H9 (cell line): Measurements from ENCODE around the gene RGP1. TPM values are rescaled to one million over a fixed set of nuclear protein-coding genes. Genes with fewer than 3 reads are reported as not detected.

Experiments used
- DNase-seq: peaks from one replicate; pipeline ENCODE4 v3.0.0-alpha.2; 2017
- H2AFZ ChIP-seq: one replicate; pipeline ENCODE4 v1.6.1; 2013; ENCODE audit warnings: mild to moderate bottlenecking, low read length, control low read depth, moderate library complexity
- H2AK5ac ChIP-seq: 2 replicates; pipeline ENCODE4 v1.6.1; 2013; ENCODE audit warnings: low read length, control low read depth, mixed read lengths; ENCODE audit not compliant: insufficient read length
- H2BK120ac ChIP-seq: one replicate; pipeline ENCODE4 v1.6.1; 2013; ENCODE audit warnings: low read depth, mild to moderate bottlenecking, low read length, control low read depth, inconsistent platforms; ENCODE audit not compliant: poor library complexity, severe bottlenecking
- H2BK12ac ChIP-seq: 2 replicates; pipeline ENCODE4 v1.6.1; 2013; ENCODE audit warnings: low read length, control low read depth, mixed read lengths, low read depth; ENCODE audit not compliant: insufficient read length
- H2BK15ac ChIP-seq: 2 replicates; pipeline ENCODE4 v1.6.1; 2013; ENCODE audit warnings: low read depth, low read length, control low read depth
- H2BK20ac ChIP-seq: one replicate; pipeline ENCODE4 v1.6.1; 2013; ENCODE audit warnings: low read depth, mild to moderate bottlenecking, low read length, control low read depth, inconsistent platforms; ENCODE audit not compliant: poor library complexity, severe bottlenecking
- H2BK5ac ChIP-seq: 2 replicates; pipeline ENCODE4 v1.6.1; 2013; ENCODE audit warnings: low read length, control low read depth, mixed read lengths; ENCODE audit not compliant: insufficient read length
- H3K14ac ChIP-seq: 2 replicates; pipeline ENCODE4 v1.6.1; 2013; ENCODE audit warnings: low read length, control low read depth; ENCODE audit not compliant: insufficient read depth
- H3K18ac ChIP-seq: 2 replicates; pipeline ENCODE4 v1.6.1; 2013; ENCODE audit warnings: low read depth, mild to moderate bottlenecking, mixed read lengths, low read length, control low read depth; ENCODE audit not compliant: insufficient read length
- H3K23ac ChIP-seq: 2 replicates; pipeline ENCODE4 v1.6.1; 2013; ENCODE audit warnings: low read length, control low read depth, mixed read lengths, low read depth; ENCODE audit not compliant: insufficient read length
- H3K23me2 ChIP-seq: 2 replicates; pipeline ENCODE4 v1.6.1; 2013; ENCODE audit warnings: low read depth, mild to moderate bottlenecking, mixed read lengths, low read length, control low read depth; ENCODE audit not compliant: insufficient read length, poor library complexity, severe bottlenecking
- H3K27ac ChIP-seq: 2 replicates; pipeline ENCODE4 v1.5.1; 2013; ENCODE audit warnings: low read length, control low read depth, mixed read lengths, low read depth; ENCODE audit not compliant: insufficient read length
- H3K27me3 ChIP-seq: 2 replicates; pipeline ENCODE4 v1.6.1; 2013; ENCODE audit warnings: low read length, control low read depth, inconsistent platforms; ENCODE audit not compliant: insufficient read depth
- H3K4ac ChIP-seq: 2 replicates; pipeline ENCODE4 v1.6.1; 2013; ENCODE audit warnings: low read depth, mild to moderate bottlenecking, control low read depth, inconsistent platforms, low read length, moderate library complexity
- H3K4me1 ChIP-seq: 2 replicates; pipeline ENCODE4 v1.6.1; 2013; ENCODE audit warnings: low read length, control low read depth, inconsistent platforms; ENCODE audit not compliant: insufficient read depth
- H3K4me2 ChIP-seq: 2 replicates; pipeline ENCODE4 v1.6.1; 2013; ENCODE audit warnings: low read length, control low read depth, mixed read lengths; ENCODE audit not compliant: insufficient read length, insufficient read depth
- H3K56ac ChIP-seq: 2 replicates; pipeline ENCODE4 v1.6.1; 2013; ENCODE audit warnings: low read depth, mild to moderate bottlenecking, mixed read lengths, low read length, control low read depth; ENCODE audit not compliant: insufficient read length
- H3K79me1 ChIP-seq: 2 replicates; pipeline ENCODE4 v1.6.1; 2013; ENCODE audit warnings: low read depth, mild to moderate bottlenecking, moderate library complexity, low read length, control low read depth, inconsistent platforms; ENCODE audit not compliant: insufficient read depth, poor library complexity, severe bottlenecking
- H3K79me2 ChIP-seq: 2 replicates; pipeline ENCODE4 v1.6.1; 2013; ENCODE audit warnings: low read length, control low read depth, inconsistent platforms; ENCODE audit not compliant: insufficient read depth
- H3K9ac ChIP-seq: 2 replicates; pipeline ENCODE4 v1.6.1; 2013; ENCODE audit warnings: low read length, control low read depth, mixed read lengths; ENCODE audit not compliant: insufficient read length; ENCODE audit errors: extremely low read depth
- H3K9me3 ChIP-seq: one replicate; pipeline ENCODE4 v1.6.1; 2013; ENCODE audit warnings: low read depth, low read length, inconsistent platforms; ENCODE audit not compliant: control insufficient read depth
- H3T11ph ChIP-seq: one replicate; pipeline ENCODE4 v1.6.1; 2013; ENCODE audit warnings: mild to moderate bottlenecking, low read length, control low read depth, inconsistent platforms
- H4K20me1 ChIP-seq: one replicate; pipeline ENCODE4 v1.6.1; 2013; ENCODE audit not compliant: control insufficient read depth, insufficient read length, insufficient read depth
- H4K5ac ChIP-seq: 2 replicates; pipeline ENCODE4 v1.6.1; 2013; ENCODE audit warnings: low read depth, mild to moderate bottlenecking, mixed read lengths, low read length, control low read depth; ENCODE audit not compliant: insufficient read length
- H4K8ac ChIP-seq: replicated peaks from 2 replicates; pipeline ENCODE4 v1.6.1; 2013; ENCODE audit warnings: low read length, control low read depth, mixed read lengths, low read depth; ENCODE audit not compliant: insufficient read length
- H4K91ac ChIP-seq: 2 replicates; pipeline ENCODE4 v1.6.1; 2013; ENCODE audit warnings: low read depth, mild to moderate bottlenecking, moderate library complexity, mixed read lengths, low read length, control low read depth; ENCODE audit not compliant: insufficient read length
- H3K27ac Mint-ChIP-seq, 3 experiments: 2 replicates in 2 of 3; 3 replicates in 1 of 3; pipeline ENCODE4 v1.8.0; 2020 to 2021; ENCODE audit warnings: mixed read lengths in 3 of 3, mild to moderate bottlenecking in 1 of 3, moderate library complexity in 1 of 3
- H3K27me3 Mint-ChIP-seq: 2 replicates; pipeline ENCODE4 v1.8.0; 2021; ENCODE audit warnings: low read depth, mild to moderate bottlenecking, moderate library complexity, mixed read lengths
- H3K36me3 Mint-ChIP-seq, 3 experiments: 2 replicates in 2 of 3; 3 replicates in 1 of 3; pipeline ENCODE4 v1.8.0; 2020 to 2021; ENCODE audit warnings: low read depth in 3 of 3, mixed read lengths in 3 of 3; ENCODE audit not compliant: insufficient read depth in 1 of 3
- H3K4me1 Mint-ChIP-seq, 2 experiments: 2 replicates each; pipeline ENCODE4 v1.8.0; 2020; ENCODE audit warnings: mixed read lengths in 2 of 2
- H3K4me3 Mint-ChIP-seq, 2 experiments: 2 replicates in 1 of 2; 3 replicates in 1 of 2; pipeline ENCODE4 v1.8.0; 2020 to 2021; ENCODE audit warnings: mild to moderate bottlenecking in 2 of 2, mixed read lengths in 2 of 2, moderate library complexity in 1 of 2
- H3K9me3 Mint-ChIP-seq, 2 experiments: 2 replicates in 1 of 2; 3 replicates in 1 of 2; pipeline ENCODE4 v1.8.0; 2020; ENCODE audit warnings: mild to moderate bottlenecking in 2 of 2, mixed read lengths in 2 of 2, moderate library complexity in 1 of 2
- WGBS: extraction: QIAGEN DNeasy Blood & Tissue Kit; methylation state at CpG from one replicate; pipeline ENCODE4 v1.1.7; 2013; ENCODE audit warnings: missing lambda C conversion rate, low lambda C conversion rate, mixed read lengths; ENCODE audit not compliant: insufficient read length; ENCODE audit errors: extremely low coverage; 5-methylcytosine and 5-hydroxymethylcytosine counted together
- total RNA-seq: library from RNA; stranded (reverse); gene quantifications from 2 replicates; pipeline ENCODE4 v1.2.1, GENCODE V29; 2021
- TF ChIP-seq, protein P1 (sequence below): fragments of 200-600 bp; sonication (generic); conservative IDR thresholded peaks from 3 replicates; pipeline ENCODE4 v1.8.0; 2021; ENCODE audit warnings: antibody characterized with exemption, mild to moderate bottlenecking

Gene RGP1
- total RNA-seq, 1 experiment from 2014 or later, result 25.7 TPM

DNA sequence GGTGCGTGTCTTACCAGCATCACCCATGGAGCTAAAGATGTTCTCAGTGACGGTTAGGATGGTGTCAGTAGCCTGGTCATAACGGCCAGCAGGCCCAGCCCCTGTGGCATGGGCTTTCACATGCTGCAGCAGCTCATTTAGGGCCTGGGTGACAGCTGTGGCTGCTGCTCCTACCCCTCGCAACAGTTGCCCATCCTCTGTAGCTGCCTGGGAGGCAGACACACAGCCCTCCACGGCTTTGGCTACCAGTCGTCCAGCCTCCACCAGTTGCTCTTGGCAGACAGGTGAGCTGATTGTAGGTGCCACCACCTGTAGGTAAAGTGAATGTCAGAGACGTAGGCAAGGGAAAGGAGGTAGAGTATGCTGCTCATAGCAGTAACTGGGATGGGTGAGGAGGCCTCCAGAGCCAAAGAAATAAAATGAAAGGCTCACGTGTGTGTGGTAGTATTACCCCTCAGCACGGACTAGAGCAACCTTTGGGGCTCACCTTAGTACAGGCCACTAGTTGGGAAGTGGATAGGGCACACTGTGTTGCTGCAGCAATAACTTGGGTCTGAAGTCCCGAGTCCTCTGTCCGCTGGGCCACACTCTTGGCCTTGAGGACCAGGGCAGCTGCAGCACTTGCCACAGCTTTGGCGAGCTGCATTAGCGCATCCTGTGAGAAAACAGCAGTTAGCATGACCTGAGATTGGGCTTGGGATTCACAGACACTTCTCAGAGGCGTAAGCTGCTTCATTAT lies 31.8 kb upstream of the RGP1 start:
- H3K18ac ChIP-seq, result no peak overlapping the region
- no peaks in the 10 kb centered on the region; the same call in 1 of the 2 replicates for H3K27me3 Mint-ChIP-seq
- H2BK15ac ChIP-seq, result no peak overlapping the region
- H4K5ac ChIP-seq, result no peak overlapping the region
- H3K36me3 Mint-ChIP-seq, result peaks cover 52 to 97% (median 90%) of the 10 kb centered on the region in 3 experiments
- no peak overlapping the region for H3K4ac ChIP-seq
- H3K79me2 ChIP-seq, result no peaks in the 10 kb centered on the region
- H2BK20ac ChIP-seq, result no peak overlapping the region
- WGBS, result no CpG with 5 or more reads among the region's 14 CpGs
- no peaks in the 10 kb centered on the region for H3K79me1 ChIP-seq
- no peak overlapping the region for H3K23ac ChIP-seq
- no peak for DNase-seq
- H2AK5ac ChIP-seq, result no peak overlapping the region
- no peak overlapping the region for H4K8ac ChIP-seq
- no peaks in the 10 kb centered on the region for H3K23me2 ChIP-seq
- H3K4me2 ChIP-seq, result no peak overlapping the region
- no peaks in the 10 kb centered on the region for H3K9me3 ChIP-seq
- no peak overlapping the region for H3T11ph ChIP-seq
- H3K27ac Mint-ChIP-seq, result no peak overlapping the region
- H2BK120ac ChIP-seq, result no peak overlapping the region
- no peaks in the 10 kb centered on the region for H3K9me3 Mint-ChIP-seq
- H2AFZ ChIP-seq, result no peak overlapping the region
- TF ChIP-seq, protein P1, sequence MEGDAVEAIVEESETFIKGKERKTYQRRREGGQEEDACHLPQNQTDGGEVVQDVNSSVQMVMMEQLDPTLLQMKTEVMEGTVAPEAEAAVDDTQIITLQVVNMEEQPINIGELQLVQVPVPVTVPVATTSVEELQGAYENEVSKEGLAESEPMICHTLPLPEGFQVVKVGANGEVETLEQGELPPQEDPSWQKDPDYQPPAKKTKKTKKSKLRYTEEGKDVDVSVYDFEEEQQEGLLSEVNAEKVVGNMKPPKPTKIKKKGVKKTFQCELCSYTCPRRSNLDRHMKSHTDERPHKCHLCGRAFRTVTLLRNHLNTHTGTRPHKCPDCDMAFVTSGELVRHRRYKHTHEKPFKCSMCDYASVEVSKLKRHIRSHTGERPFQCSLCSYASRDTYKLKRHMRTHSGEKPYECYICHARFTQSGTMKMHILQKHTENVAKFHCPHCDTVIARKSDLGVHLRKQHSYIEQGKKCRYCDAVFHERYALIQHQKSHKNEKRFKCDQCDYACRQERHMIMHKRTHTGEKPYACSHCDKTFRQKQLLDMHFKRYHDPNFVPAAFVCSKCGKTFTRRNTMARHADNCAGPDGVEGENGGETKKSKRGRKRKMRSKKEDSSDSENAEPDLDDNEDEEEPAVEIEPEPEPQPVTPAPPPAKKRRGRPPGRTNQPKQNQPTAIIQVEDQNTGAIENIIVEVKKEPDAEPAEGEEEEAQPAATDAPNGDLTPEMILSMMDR, result no peak
- no peak overlapping the region for H3K27ac ChIP-seq
- no peak overlapping the region for H3K14ac ChIP-seq
- H3K56ac ChIP-seq, result no peak overlapping the region
- no peak overlapping the region for H3K4me3 Mint-ChIP-seq
- H3K27me3 ChIP-seq, result no peaks in the 10 kb centered on the region
- H4K91ac ChIP-seq, result no peak overlapping the region
- H4K20me1 ChIP-seq, result no peaks in the 10 kb centered on the region
- H3K9ac ChIP-seq, result no peak overlapping the region
- H2BK5ac ChIP-seq, result no peak overlapping the region
- no peaks in the 10 kb centered on the region for H3K4me1 ChIP-seq
- no peak overlapping the region for H2BK12ac ChIP-seq
- H3K4me1 Mint-ChIP-seq, result peaks cover 0 to 9% of the 10 kb centered on the region in 2 experiments; a peak in 2 of 4 replicates
